Esophagus (tissue), 2 donors: ENCODE results near the gene WFIKKN2. TPM values are rescaled to one million over a fixed set of nuclear protein-coding genes. Genes with fewer than 3 reads are reported as not detected.

Source experiments
- H3K27ac ChIP-seq, 2 donors: one replicate each; pipeline ENCODE4 v1.5.1; 2013; ENCODE audit warnings: low read depth in 2 of 2, mild to moderate bottlenecking in 2 of 2, inconsistent platforms in 1 of 2, low read length in 1 of 2, moderate library complexity in 1 of 2
- H3K27me3 ChIP-seq, 2 donors: one replicate each; pipeline ENCODE4 v1.6.1; 2013; ENCODE audit warnings: low read length in 2 of 2, control low read depth in 1 of 2, mild to moderate bottlenecking in 1 of 2; ENCODE audit not compliant: insufficient read depth in 2 of 2, control insufficient read depth in 1 of 2
- H3K36me3 ChIP-seq, 2 donors: one replicate each; pipeline ENCODE4 v1.6.1; 2013; ENCODE audit warnings: low read length in 1 of 2; ENCODE audit not compliant: control insufficient read depth in 2 of 2, insufficient read depth in 2 of 2
- H3K4me1 ChIP-seq, 2 donors: one replicate each; pipeline ENCODE4 v1.6.1; 2013; ENCODE audit warnings: low read length in 1 of 2; ENCODE audit not compliant: control insufficient read depth in 2 of 2, insufficient read depth in 2 of 2
- H3K4me3 ChIP-seq, 2 donors: one replicate each; pipeline ENCODE4 v1.5.1; 2013; ENCODE audit warnings: low read length in 2 of 2, mild to moderate bottlenecking in 2 of 2, low read depth in 1 of 2, moderate library complexity in 1 of 2
- H3K9me3 ChIP-seq, 2 donors: one replicate each; pipeline ENCODE4 v1.6.1; 2013; ENCODE audit warnings: mild to moderate bottlenecking in 2 of 2, low read depth in 1 of 2, low read length in 1 of 2, moderate library complexity in 1 of 2; ENCODE audit not compliant: control insufficient read depth in 2 of 2, insufficient read depth in 1 of 2
- WGBS, 2 donors: extraction: QIAGEN DNeasy Blood & Tissue Kit; methylation state at CpG; one replicate each; pipeline ENCODE4 v1.1.7; 2013; 5-methylcytosine and 5-hydroxymethylcytosine counted together
- polyA plus RNA-seq, 2 donors: library from polyadenylated mRNA; stranded (reverse); fragments of 200-250 nt; gene quantifications; one replicate each; pipeline ENCODE4 v1.2.3, GENCODE V29; 2013
- donor health status: healthy with polysubstance abuse.
- donor health status: Bipolar disorder and iron deficiency.

WFIKKN2 gene
- polyA plus RNA-seq, 2 donors, result 0.02 to 0.04 TPM

GRCh38 chr17:50832864-50833381 is 2.5 kb upstream of the WFIKKN2 start:
- no peaks in the 10 kb centered on the region for H3K36me3 ChIP-seq
- H3K9me3 ChIP-seq, result no peaks in the 10 kb centered on the region
- no peaks in the 10 kb centered on the region for H3K27me3 ChIP-seq
- no peak overlapping the region for H3K27ac ChIP-seq
- H3K4me1 ChIP-seq, result peaks cover 0 to 2% of the 10 kb centered on the region in 2 donors
- H3K4me3 ChIP-seq, result no peak overlapping the region
- WGBS, 2 donors, result 80 to 83% methylated on average over 13 of the region's 13 CpGs

- H3K27ac ChIP-seq, result no peak overlapping the region
- no peaks in the 10 kb centered on the region for H3K4me1 ChIP-seq
- no peaks in the 10 kb centered on the region for H3K27me3 ChIP-seq
- H3K4me3 ChIP-seq, result no peak overlapping the region
- no peaks in the 10 kb centered on the region for H3K9me3 ChIP-seq
- no peaks in the 10 kb centered on the region for H3K36me3 ChIP-seq
- 90% methylated on average over 38 of the region's 38 CpGs for WGBS, 2 donors
Observed at GRCh38 chr17:50833510-50834428, 1.6 kb upstream of the WFIKKN2 start.

- Histone ChIP-seq H3K27ac (no peak overlapping the region), H3K9me3 (no peaks in the 10 kb centered on the region), H3K4me1 (no peaks in the 10 kb centered on the region), H3K27me3 (no peaks in the 10 kb centered on the region), H3K4me3 (no peak overlapping the region), H3K36me3 (no peaks in the 10 kb centered on the region)
- 58 to 62% methylated on average over 38 of the region's 38 CpGs for WGBS, 2 donors
Observed at GRCh38 chr17:50834429-50835300, 721 bp upstream of the WFIKKN2 start.

- no peaks in the 10 kb centered on the region for H3K27me3 ChIP-seq
- H3K4me3 ChIP-seq, result no peak overlapping the region
- H3K9me3 ChIP-seq, result no peaks in the 10 kb centered on the region
- H3K27ac ChIP-seq, result no peak overlapping the region
- no peaks in the 10 kb centered on the region for H3K36me3 ChIP-seq
- 88 to 91% methylated on average over 11 of the region's 11 CpGs for WGBS, 2 donors
- no peaks in the 10 kb centered on the region for H3K4me1 ChIP-seq
Observed at GRCh38 chr17:50836826-50837225, 1.4 kb downstream of the WFIKKN2 start.

- 76 to 89% methylated on average over 7 of the region's 7 CpGs for whole genome bisulfite sequencing, 2 donors
- no peak overlapping the region for H3K4me3 ChIP-seq
- H3K36me3 ChIP-seq, result no peaks in the 10 kb centered on the region
- no peak overlapping the region for H3K27ac ChIP-seq
- H3K4me1 ChIP-seq, result no peaks in the 10 kb centered on the region
- no peaks in the 10 kb centered on the region for H3K9me3 ChIP-seq
- H3K27me3 ChIP-seq, result no peaks in the 10 kb centered on the region
Observed at GRCh38 chr17:50837286-50837979, 2.0 kb downstream of the WFIKKN2 start.

- H3K27me3 ChIP-seq, result no peaks in the 10 kb centered on the region
- H3K4me3 ChIP-seq, result no peak overlapping the region
- no peaks in the 10 kb centered on the region for H3K9me3 ChIP-seq
- H3K4me1 ChIP-seq, result no peaks in the 10 kb centered on the region
- no peaks in the 10 kb centered on the region for H3K36me3 ChIP-seq
- 64 to 71% methylated on average over 21 of the region's 21 CpGs for WGBS, 2 donors
- no peak overlapping the region for H3K27ac ChIP-seq
Observed at GRCh38 chr17:50837980-50838954, 2.9 kb downstream of the WFIKKN2 start.

- Histone ChIP-seq H3K4me3 (no peak overlapping the region), H3K27me3 (no peaks in the 10 kb centered on the region), H3K9me3 (no peaks in the 10 kb centered on the region), H3K36me3 (no peaks in the 10 kb centered on the region), H3K4me1 (no peaks in the 10 kb centered on the region), H3K27ac (no peak overlapping the region)
- whole genome bisulfite sequencing, 2 donors, result 94% methylated on average over 29 of the region's 29 CpGs
Observed at GRCh38 chr17:50839591-50840310, 4.4 kb downstream of the WFIKKN2 start.

GRCh38 chr17:50840311-50840851 is 5.0 kb downstream of the WFIKKN2 start:
- H3K36me3 ChIP-seq, result no peaks in the 10 kb centered on the region
- H3K27me3 ChIP-seq, result no peaks in the 10 kb centered on the region
- H3K4me1 ChIP-seq, result no peaks in the 10 kb centered on the region
- H3K4me3 ChIP-seq, result no peak overlapping the region
- no peaks in the 10 kb centered on the region for H3K9me3 ChIP-seq
- 90 to 91% methylated on average over 28 to 29 of the region's 29 CpGs for WGBS, 2 donors
- H3K27ac ChIP-seq, result no peak overlapping the region
